Fibroblast of mammary gland (primary cell): ENCODE measurements around the gene ARGFX.
"Not testable (repeated sequence)": the region's sequence is repeated elsewhere in the genome, so short reads cannot be mapped to it uniquely, and the experiment has no call there.

ENCODE experiments used
- DNase-seq: peaks from one replicate; pipeline ENCODE4 v3.0.0-alpha.2; 2010; ENCODE audit warnings: low read depth
- H3K4me3 ChIP-seq: 2 replicates; pipeline ENCODE4 v1.5.1; 2011; ENCODE audit warnings: low read depth, mild to moderate bottlenecking, low read length, moderate library complexity; ENCODE audit not compliant: control insufficient read depth
- TF ChIP-seq, protein P1 (sequence below): conservative IDR thresholded peaks from 2 replicates; pipeline ENCODE4 v1.5.1; 2011; ENCODE audit warnings: low read depth, low read length, inconsistent platforms; ENCODE audit not compliant: control insufficient read depth, insufficient read depth

The ARGFX gene

DNA sequence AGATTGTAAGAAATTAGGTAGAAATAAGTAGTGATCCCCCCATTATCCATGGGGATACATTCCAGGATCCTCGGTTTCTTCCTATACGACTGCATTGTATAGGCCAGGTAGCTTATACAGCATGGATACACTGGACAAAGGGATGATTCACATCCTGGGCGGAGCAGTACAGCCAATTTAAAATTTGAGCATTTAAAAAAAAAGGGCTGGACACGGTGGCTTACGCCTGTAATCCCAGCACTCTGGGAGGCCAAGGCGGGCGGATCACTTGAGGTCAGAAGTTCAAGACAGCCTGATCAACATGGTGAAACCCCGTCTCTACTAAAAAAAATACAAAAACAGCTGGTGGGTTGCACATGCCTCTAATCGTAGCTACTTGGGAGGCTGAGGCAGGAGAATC is 976 bp upstream of the ARGFX start:
- TF ChIP-seq, protein P1, sequence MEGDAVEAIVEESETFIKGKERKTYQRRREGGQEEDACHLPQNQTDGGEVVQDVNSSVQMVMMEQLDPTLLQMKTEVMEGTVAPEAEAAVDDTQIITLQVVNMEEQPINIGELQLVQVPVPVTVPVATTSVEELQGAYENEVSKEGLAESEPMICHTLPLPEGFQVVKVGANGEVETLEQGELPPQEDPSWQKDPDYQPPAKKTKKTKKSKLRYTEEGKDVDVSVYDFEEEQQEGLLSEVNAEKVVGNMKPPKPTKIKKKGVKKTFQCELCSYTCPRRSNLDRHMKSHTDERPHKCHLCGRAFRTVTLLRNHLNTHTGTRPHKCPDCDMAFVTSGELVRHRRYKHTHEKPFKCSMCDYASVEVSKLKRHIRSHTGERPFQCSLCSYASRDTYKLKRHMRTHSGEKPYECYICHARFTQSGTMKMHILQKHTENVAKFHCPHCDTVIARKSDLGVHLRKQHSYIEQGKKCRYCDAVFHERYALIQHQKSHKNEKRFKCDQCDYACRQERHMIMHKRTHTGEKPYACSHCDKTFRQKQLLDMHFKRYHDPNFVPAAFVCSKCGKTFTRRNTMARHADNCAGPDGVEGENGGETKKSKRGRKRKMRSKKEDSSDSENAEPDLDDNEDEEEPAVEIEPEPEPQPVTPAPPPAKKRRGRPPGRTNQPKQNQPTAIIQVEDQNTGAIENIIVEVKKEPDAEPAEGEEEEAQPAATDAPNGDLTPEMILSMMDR = no peak
- no peak for DNase-seq
- H3K4me3 ChIP-seq = no peak overlapping the region

DNA sequence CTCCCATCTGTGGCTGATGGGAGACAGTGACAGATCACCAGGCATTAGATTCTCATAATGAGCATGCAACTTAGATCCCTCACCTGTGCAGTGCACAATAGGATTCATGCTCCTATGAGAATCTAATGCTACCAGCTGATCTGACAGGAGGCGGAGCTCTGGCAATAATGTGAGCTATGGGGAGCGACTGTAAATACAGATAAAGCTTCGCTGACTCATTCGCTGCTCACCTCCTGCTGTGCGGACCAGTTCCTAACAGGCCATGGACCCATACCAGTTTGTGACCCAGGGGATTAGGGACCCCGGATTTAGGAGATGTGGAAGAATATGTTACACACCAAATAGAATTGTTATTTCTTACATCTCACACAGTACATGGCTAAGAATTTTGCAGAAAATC is 6.7 kb downstream of the ARGFX start:
- TF ChIP-seq, protein P1 = no peak
- no peak overlapping the region for H3K4me3 ChIP-seq
- no peak for DNase-seq

DNA sequence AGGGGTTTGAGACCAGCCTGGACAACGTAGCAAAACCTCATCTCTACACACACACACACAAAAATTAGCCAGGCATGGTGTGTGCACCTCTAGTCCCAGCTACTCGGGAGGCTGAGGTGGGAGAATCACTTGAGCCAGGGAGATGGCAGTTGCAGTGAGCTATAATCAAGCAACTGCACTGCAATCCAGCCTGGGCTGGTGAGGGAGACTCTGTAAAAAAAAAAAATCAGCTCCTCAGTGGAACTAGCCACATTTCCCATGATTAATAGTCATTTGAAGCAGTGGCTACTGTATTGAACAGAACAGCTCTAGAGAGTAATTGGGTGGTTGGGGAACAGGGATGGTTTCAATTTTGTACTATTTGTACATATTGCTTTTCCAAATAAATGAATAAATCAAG is 13.9 kb downstream of the ARGFX start:
- DNase-seq = no peak
- TF ChIP-seq, protein P1 = no peak
- no peak overlapping the region for H3K4me3 ChIP-seq

DNA sequence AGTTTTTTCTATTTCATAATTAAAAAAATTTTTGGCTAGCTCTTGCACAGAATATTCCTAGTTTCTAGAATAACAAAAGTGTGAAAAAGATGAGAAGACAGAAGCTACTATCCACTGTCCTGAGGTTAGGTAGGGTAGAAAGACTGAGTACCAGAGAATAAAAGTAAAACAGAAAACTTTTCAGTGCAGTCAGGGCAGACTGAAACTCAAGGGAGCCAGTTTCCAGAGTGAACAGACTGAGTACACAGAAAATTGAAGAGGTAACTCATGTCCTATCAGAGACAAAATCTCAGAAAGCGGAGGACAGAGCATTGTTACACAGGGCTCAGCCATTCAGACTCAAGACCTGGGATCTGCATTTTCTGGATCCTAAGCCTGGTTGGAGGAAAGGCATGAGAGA is 16.7 kb downstream of the ARGFX start:
- no peak overlapping the region for H3K4me3 ChIP-seq
- no peak for DNase-seq
- TF ChIP-seq, protein P1 = no peak

DNA sequence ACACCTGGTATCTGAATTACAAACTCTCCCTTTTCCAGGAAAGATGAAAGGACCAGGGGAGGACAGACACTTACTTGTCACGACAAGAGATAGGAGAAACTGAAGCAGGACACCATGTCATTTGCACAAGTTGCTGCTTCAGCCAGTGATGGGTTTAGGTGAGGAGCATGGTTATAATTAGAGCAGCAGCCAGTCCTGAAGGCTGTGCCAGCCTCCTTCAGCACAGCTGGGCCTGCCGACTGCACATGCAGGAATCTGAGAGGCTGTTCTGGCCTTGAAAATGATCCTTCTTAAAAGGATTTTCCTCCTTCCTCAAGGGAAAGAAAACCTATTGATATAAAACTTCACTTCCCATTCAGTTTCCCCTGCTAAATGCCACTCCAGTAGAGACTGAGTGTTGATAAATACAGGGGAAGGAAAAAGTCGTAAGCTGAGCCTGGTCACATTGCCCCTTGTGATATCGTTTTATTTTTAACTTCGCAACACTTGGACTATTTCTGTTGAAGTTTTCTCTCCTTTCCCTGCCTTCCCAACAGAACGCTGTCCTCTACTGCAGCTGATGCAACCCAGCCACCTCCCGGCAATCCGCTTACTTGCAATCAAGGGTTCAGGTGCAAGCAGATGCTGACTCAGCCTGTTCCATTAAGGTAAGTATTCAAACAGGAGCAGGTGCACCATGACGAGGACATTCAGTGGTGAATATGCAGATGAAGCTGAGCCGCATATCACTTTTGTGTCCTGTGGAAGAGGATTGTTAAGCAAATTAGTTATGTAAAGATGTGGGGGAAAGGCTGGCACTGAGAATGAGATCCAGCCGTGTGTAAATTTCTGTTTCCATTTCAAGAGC is 25.3 kb downstream of the ARGFX start, which contains the start of gene FBXO40:
FBXO40 (plus strand) TSS at position 524 of the 847 bp plus-strand sequence. CDS start 27,197 bp downstream, outside the sequence.
- TF ChIP-seq, protein P1 = no peak
- no peak within 1 kb of the TSS for H3K4me3 ChIP-seq
- DNase-seq = no peak

DNA sequence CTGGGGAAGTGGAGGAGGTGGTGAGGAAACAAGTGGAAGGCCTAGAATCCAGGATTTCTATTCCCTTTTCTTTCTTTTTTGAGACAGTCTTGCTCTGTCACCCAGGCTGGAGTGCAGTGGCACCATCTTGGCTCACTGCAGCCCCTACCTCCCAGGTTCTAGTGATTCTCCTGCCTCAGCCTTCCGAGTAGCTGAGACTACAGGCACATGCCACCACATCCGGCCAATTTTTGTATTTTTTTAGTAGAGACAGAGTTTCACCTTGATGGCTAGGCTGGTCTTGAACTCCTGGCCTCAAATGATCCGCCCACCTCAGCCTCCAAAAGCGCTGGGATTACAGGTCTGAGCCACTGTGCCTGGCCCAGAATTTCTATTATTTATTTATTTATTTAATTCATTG is 26.1 kb downstream of the ARGFX start:
- not testable (repeated sequence) for DNase-seq, H3K4me3 ChIP-seq

GRCh38 chr3:121594850-121595249 is 27.1 kb downstream of the ARGFX start:
- no peak for DNase-seq
- TF ChIP-seq, protein P1 = no peak
- H3K4me3 ChIP-seq = no peak overlapping the region
